Measurements from ENCODE around the gene SPDYE2.
"Not testable (repeated sequence)": the region's sequence is repeated elsewhere in the genome, so short reads cannot be mapped to it uniquely, and the experiment has no call there.

The SPDYE2 gene

GRCh38 chr7:102611675-102612325 is 60.8 kb downstream of the SPDYE2 start:
- not testable (repeated sequence) for H3K9me3 ChIP-seq (ENCODE audit: insufficient read depth, low read depth, low read length); H3K4me1 ChIP-seq (ENCODE audit: control insufficient read depth in 1 of 2, insufficient read depth in 2 of 2, low read length in 2 of 2); H3K27me3 ChIP-seq (ENCODE audit: insufficient read depth, low read length); H2BK12ac ChIP-seq (ENCODE audit: low read length); H3K23ac ChIP-seq (ENCODE audit: low read length); DNase-seq; H3K14ac ChIP-seq (ENCODE audit: low read length); H3K4ac ChIP-seq (ENCODE audit: low read depth, low read length); H3K27ac ChIP-seq (ENCODE audit: low read depth, low read length); H2AK5ac ChIP-seq (ENCODE audit: low read length); H2BK120ac ChIP-seq (ENCODE audit: insufficient read depth, low read length, poor library complexity); H3K4me2 ChIP-seq (ENCODE audit: low read length); H4K12ac ChIP-seq (ENCODE audit: low read depth, low read length); H3K36me3 ChIP-seq (ENCODE audit: control insufficient read depth in 1 of 2, insufficient read depth in 2 of 2, low read length in 2 of 2); H3K4me3 ChIP-seq (ENCODE audit: low read depth, low read length); H3K9ac ChIP-seq (ENCODE audit: low read length); H3K79me1 ChIP-seq (ENCODE audit: low read length); H2AFZ ChIP-seq (ENCODE audit: insufficient read depth, low read length, poor library complexity); H2BK5ac ChIP-seq (ENCODE audit: low read depth, low read length, poor library complexity); H3K79me2 ChIP-seq (ENCODE audit: control insufficient read depth, insufficient read depth, low read length, poor library complexity)
- H4K91ac ChIP-seq (ENCODE audit: low read depth, low read length), result peak overlapping the region; percentile 7
- no CpG with 5 or more reads among the region's 10 CpGs for WGBS (ENCODE audit: extremely low coverage, insufficient coverage, insufficient read length)
- peak overlapping the region; percentile 22 for H4K8ac ChIP-seq (ENCODE audit: low read depth, low read length)
- H3K18ac ChIP-seq (ENCODE audit: low read length), result peak overlapping the region; percentile 14

All from trophoblast cell (in vitro differentiated cells and primary cell).